GM13977 (cell line): ENCODE measurements around the gene DLG5.

ENCODE experiments used
- DNase-seq: peaks from one replicate; pipeline ENCODE4 v3.0.0; 2012; ENCODE audit warnings: low spot score
- CTCF ChIP-seq: IDR thresholded peaks from 2 replicates; pipeline ENCODE4 v1.5.1; 2012; ENCODE audit warnings: mild to moderate bottlenecking, control low read depth; ENCODE audit not compliant: insufficient read depth; ENCODE audit errors: extremely low read depth, missing control alignments
- in situ Hi-C: fragments of 300-500 bp; cut with MboI; formaldehyde crosslinking; loops from one replicate; pipeline ENCODE4 v1.12.0; 2022; ENCODE audit warnings: low sequenced_read_pairs, low pct_unique_long_range_greater_than_20kb, mixed read lengths, inconsistent platforms; ENCODE audit not compliant: unreplicated experiment

The DLG5 gene

DNA sequence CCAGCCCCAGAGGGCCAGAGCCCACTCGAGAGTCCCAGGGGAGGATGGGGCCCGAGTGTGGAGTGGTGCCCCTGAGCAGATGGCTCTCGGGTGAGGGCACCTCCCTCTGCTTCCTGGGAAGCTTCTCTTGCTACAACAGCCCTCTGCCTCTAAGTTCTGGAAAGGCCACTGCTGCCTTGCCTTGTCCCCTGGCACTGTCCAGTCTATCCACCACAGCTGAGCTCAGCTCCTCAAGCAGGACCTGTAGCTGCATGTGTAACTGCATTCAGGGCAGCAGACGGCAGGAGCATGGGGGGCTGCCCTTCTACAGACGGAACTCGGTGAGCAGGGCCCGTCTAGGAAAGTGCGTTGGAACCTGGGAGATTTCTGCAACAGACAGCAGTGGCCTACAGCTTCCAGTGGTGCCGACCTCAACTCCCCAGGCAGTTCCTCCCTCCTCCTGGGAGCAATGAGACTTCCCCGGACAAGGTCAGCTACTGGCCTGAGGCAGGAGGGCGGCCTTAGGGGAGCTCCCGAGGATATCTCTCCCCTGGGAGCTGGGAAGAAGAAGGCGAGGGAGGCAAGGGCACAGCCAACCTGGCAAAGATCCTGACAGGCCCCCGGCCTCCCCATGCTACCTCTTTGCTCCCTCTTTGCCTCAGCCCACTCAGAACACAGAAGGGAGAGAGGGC, 88.5 kb downstream of the DLG5 start:
- no peak for DNase-seq
- in situ Hi-C loops, result no loop called here
- TF ChIP-seq CTCF, result no peak

GRCh38 chr10:77837248-77837924, 89.2 kb downstream of the DLG5 start:
- TF ChIP-seq CTCF, result peak; percentile 68
- peak; percentile 90 for DNase-seq
- in situ Hi-C loops, result no loop called here

- DNase-seq, result peak; percentile 68
- in situ Hi-C loops, result no loop called here
- TF ChIP-seq CTCF, result no peak
Measured at GRCh38 chr10:77836299-77836820, 90.2 kb downstream of the DLG5 start.

GRCh38 chr10:77835669-77836086, 90.9 kb downstream of the DLG5 start:
- TF ChIP-seq CTCF, result no peak
- DNase-seq, result no peak
- in situ Hi-C loops, result no loop called here

DNA sequence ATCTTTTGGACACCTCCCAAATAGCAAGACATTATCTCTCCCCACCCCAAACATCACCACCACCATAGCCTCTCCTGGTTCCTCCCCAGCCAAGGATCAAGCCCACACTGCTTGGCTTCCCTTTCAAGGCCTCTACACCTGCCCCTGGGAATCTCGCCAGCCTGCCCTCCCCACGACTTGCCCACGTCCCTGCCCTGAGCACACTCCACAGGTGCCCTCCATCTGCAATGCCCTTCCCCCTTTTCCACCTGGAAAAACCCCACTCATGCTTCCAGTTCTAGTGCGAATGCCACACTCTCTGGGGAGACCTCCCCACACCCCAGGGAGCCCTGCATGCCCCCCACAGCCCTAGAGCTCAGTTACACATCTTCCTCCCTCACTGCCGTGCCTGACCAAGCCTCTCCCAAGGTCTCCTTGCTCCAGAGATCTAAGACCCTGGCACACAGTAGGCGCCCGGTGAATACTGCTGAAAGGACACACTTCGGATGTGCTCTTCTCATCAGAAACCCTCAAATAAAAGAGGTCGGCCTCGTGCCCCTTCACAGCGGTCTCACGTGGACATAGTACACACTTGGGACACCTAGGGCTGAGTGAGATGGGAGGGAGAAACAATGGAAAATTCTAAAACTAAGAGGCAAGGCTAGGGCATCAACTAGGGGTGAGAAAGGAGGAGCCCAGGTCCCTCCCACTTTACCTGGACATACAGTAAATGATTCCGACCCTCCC, 91.4 kb downstream of the DLG5 start:
- no peak for DNase-seq
- TF ChIP-seq CTCF, result no peak
- in situ Hi-C loops, result no loop called here

GRCh38 chr10:77834540-77834939, 92.0 kb downstream of the DLG5 start:
- DNase-seq, result no peak
- TF ChIP-seq CTCF, result no peak
- in situ Hi-C loops, result no loop called here
